ENCODE measurements around the gene ARAP2.

DNA sequence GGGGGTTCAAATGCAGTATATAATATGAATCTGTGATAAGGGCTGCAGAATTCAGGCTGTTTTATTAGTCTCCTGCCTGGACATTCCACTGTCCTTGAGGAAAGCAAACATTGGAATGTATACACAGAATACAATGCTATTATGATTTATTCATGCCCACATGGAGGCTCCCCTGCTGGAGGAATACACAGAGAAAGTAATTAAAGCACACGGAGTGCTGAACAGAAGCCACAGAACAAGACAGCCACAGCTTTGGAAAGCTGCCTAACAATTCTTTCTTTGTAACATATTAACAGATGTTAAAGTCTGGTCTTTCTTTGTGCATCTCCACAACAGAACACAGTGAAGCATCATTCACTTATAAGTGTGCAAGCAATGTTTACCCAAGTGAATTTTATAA is 155.8 kb downstream of the ARAP2 start:
- TF ChIP-seq, protein P1, sequence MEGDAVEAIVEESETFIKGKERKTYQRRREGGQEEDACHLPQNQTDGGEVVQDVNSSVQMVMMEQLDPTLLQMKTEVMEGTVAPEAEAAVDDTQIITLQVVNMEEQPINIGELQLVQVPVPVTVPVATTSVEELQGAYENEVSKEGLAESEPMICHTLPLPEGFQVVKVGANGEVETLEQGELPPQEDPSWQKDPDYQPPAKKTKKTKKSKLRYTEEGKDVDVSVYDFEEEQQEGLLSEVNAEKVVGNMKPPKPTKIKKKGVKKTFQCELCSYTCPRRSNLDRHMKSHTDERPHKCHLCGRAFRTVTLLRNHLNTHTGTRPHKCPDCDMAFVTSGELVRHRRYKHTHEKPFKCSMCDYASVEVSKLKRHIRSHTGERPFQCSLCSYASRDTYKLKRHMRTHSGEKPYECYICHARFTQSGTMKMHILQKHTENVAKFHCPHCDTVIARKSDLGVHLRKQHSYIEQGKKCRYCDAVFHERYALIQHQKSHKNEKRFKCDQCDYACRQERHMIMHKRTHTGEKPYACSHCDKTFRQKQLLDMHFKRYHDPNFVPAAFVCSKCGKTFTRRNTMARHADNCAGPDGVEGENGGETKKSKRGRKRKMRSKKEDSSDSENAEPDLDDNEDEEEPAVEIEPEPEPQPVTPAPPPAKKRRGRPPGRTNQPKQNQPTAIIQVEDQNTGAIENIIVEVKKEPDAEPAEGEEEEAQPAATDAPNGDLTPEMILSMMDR (optimal IDR thresholded peaks at IDR 0.05 in 1 of 3, IDR thresholded peaks at IDR 0.05 in 1 of 3, conservative IDR thresholded peaks at IDR 0.05 in 1 of 3; ENCODE audit: extremely low read depth in 1 of 3, insufficient read depth in 2 of 3, low read length in 3 of 3), result no peak
- TF ChIP-seq EZH2 (IDR thresholded peaks at IDR 0.05; ENCODE audit: low read length), result no peak

All from keratinocyte (primary cell).